GM19395 (cell line): ENCODE results near the gene DEPDC5.

ENCODE experiments used
- ATAC-seq: cut with Tn5 transposase; IDR thresholded peaks from one replicate; pipeline ENCODE4 v1.9.1; 2021; ENCODE audit warnings: mild to moderate bottlenecking, moderate library complexity; ENCODE audit not compliant: unreplicated experiment

DEPDC5 gene

GRCh38 chr22:31920306-31920705 lies 166.5 kb downstream of the DEPDC5 start:
- ATAC-seq: no peak

- ATAC-seq: no peak
Observed at GRCh38 chr22:31921106-31921505, 167.3 kb downstream of the DEPDC5 start.

GRCh38 chr22:31922534-31922933 lies 168.7 kb downstream of the DEPDC5 start:
- no peak for ATAC-seq

- ATAC-seq: no peak
Observed at GRCh38 chr22:31923136-31923535, 169.3 kb downstream of the DEPDC5 start.

- ATAC-seq: no peak
Observed at GRCh38 chr22:31923747-31924146, 169.9 kb downstream of the DEPDC5 start.

GRCh38 chr22:31925056-31925455 lies 171.2 kb downstream of the DEPDC5 start:
- ATAC-seq: no peak

GRCh38 chr22:31926024-31926423 lies 172.2 kb downstream of the DEPDC5 start:
- ATAC-seq: no peak

GRCh38 chr22:31926969-31927368 lies 173.2 kb downstream of the DEPDC5 start:
- no peak for ATAC-seq

- no peak for ATAC-seq
Observed at GRCh38 chr22:31927562-31927961, 173.7 kb downstream of the DEPDC5 start.

- no peak for ATAC-seq
Observed at GRCh38 chr22:31929167-31929930, 175.5 kb downstream of the DEPDC5 start.

- no peak for ATAC-seq
Observed at GRCh38 chr22:31932863-31933262, 179.0 kb downstream of the DEPDC5 start.

GRCh38 chr22:31933406-31933805 lies 179.6 kb downstream of the DEPDC5 start:
- ATAC-seq: no peak

- ATAC-seq: no peak
Observed at GRCh38 chr22:31933816-31934482, 180.1 kb downstream of the DEPDC5 start.

GRCh38 chr22:31935961-31936635 lies 182.3 kb downstream of the DEPDC5 start:
- no peak for ATAC-seq

GRCh38 chr22:31937341-31937740 lies 183.5 kb downstream of the DEPDC5 start:
- ATAC-seq: no peak

- ATAC-seq: no peak
Observed at GRCh38 chr22:31938296-31938695, 184.5 kb downstream of the DEPDC5 start.

- no peak for ATAC-seq
Observed at GRCh38 chr22:31940506-31940905, 186.7 kb downstream of the DEPDC5 start.

GRCh38 chr22:31942091-31942490 lies 188.3 kb downstream of the DEPDC5 start:
- ATAC-seq: no peak

GRCh38 chr22:31943206-31943977 lies 189.6 kb downstream of the DEPDC5 start:
- ATAC-seq: no peak

GRCh38 chr22:31943978-31944699 lies 190.3 kb downstream of the DEPDC5 start, which contains the start of gene YWHAH:
YWHAH (plus strand) TSS chr22:31944535; CDS start chr22:31944734, 199 bp downstream.
- ATAC-seq: peak; percentile 61
